Kidney glomerular epithelial cell (primary cell): ENCODE results near the gene KCNH3.
"Not testable (repeated sequence)": the region's sequence is repeated elsewhere in the genome, so short reads cannot be mapped to it uniquely, and the experiment has no call there.

Source experiments
- DNase-seq: peaks from one replicate; lab custom pipeline; 2025; lab: John Stamatoyannopoulos, UW

The KCNH3 gene

GRCh38 chr12:49538510-49539403 is at the start of gene KCNH3:
Gene KCNH3 (plus strand): TSS chr12:49539030. CDS start chr12:49539417, 387 bp downstream.
- DNase-seq, result no peak

GRCh38 chr12:49489154-49489553 is 49.7 kb upstream of the KCNH3 start:
- no peak for DNase-seq

- DNase-seq, result no peak
These were observed 49.1 kb upstream of the KCNH3 start for GRCh38 chr12:49489720-49490119.

GRCh38 chr12:49491823-49492222 is 47.0 kb upstream of the KCNH3 start:
- DNase-seq, result no peak

GRCh38 chr12:49493900-49494299 is 44.9 kb upstream of the KCNH3 start:
- DNase-seq, result no peak

GRCh38 chr12:49496417-49497360 is 42.1 kb upstream of the KCNH3 start:
- no peak for DNase-seq

- DNase-seq, result no peak
These were observed 36.9 kb upstream of the KCNH3 start for GRCh38 chr12:49501895-49502294.

- DNase-seq, result no peak
These were observed 36.2 kb upstream of the KCNH3 start for GRCh38 chr12:49502590-49502989.

- DNase-seq, result peak; percentile 57
These were observed 35.1 kb upstream of the KCNH3 start for GRCh38 chr12:49503674-49504180.

- no peak for DNase-seq
These were observed 33.2 kb upstream of the KCNH3 start for GRCh38 chr12:49505672-49506071.

GRCh38 chr12:49507139-49507538 is 31.7 kb upstream of the KCNH3 start:
- peak; percentile 32 for DNase-seq

- DNase-seq, result not testable (repeated sequence)
These were observed 29.1 kb upstream of the KCNH3 start for GRCh38 chr12:49509681-49510080.

GRCh38 chr12:49511410-49511809 is 27.4 kb upstream of the KCNH3 start:
- peak; percentile 24 for DNase-seq

- DNase-seq, result no peak
These were observed 26.3 kb upstream of the KCNH3 start for GRCh38 chr12:49512546-49512945.

GRCh38 chr12:49515266-49515665 is 23.6 kb upstream of the KCNH3 start:
- peak; percentile 91 for DNase-seq

GRCh38 chr12:49518914-49519573 is 19.8 kb upstream of the KCNH3 start:
- peak; percentile 38 for DNase-seq

- DNase-seq, result no peak
These were observed 19.3 kb upstream of the KCNH3 start for GRCh38 chr12:49519574-49519936.

GRCh38 chr12:49521389-49521788 is 17.4 kb upstream of the KCNH3 start:
- DNase-seq, result no peak

GRCh38 chr12:49524660-49525324 is 14.0 kb upstream of the KCNH3 start:
- no peak for DNase-seq

GRCh38 chr12:49525942-49526341 is 12.9 kb upstream of the KCNH3 start:
- DNase-seq, result no peak

GRCh38 chr12:49527361-49528130 is 11.3 kb upstream of the KCNH3 start:
- DNase-seq, result peak; percentile 73
